T follicular helper cell (primary cell): ENCODE measurements around the gene MRPS35.
A peak's percentile ranks its signal among the peaks of the same experiment; 100 is the strongest.
"Not testable (repeated sequence)": the region's sequence is repeated elsewhere in the genome, so short reads cannot be mapped to it uniquely, and the experiment has no call there.

Experiments used
- DNase-seq: peaks from one replicate; pipeline ENCODE4 v3.0.0-alpha.2; 2020; ENCODE audit warnings: low read depth

The MRPS35 gene

DNA sequence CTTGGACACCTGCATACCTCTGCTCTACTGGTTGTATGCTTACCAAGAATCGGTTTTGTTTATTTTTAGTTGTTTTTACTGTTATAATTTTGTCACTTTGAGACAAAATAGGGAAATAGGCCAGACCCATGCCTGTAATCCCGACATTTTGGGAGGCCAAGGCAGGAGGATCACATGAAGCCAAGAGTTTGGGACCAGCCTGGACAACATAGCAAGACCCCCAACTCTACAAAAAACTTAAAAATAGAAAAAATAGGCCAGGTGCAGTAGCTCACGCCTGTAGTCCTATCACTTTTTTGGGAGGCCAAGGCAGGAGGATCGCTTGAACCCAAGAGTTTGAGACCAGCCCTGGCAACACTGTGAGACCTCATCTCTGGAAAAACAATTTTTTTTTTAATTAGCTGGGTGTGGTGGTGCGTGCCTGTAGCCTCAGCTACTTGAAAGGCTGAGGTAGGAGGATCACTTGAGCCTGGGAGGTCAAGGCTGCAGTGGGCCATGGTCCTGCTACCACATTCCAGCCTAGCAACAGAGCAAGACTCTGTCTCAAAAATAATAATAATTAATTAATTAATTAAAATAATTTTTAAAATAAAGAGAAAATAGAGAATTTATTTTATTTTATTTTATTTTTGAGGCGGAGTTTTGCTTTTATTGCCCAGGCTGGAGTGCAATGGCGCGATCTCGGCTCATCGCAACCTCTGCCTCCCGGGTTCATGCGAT, 1.3 kb upstream of the MRPS35 start:
- no peak for DNase-seq

DNA sequence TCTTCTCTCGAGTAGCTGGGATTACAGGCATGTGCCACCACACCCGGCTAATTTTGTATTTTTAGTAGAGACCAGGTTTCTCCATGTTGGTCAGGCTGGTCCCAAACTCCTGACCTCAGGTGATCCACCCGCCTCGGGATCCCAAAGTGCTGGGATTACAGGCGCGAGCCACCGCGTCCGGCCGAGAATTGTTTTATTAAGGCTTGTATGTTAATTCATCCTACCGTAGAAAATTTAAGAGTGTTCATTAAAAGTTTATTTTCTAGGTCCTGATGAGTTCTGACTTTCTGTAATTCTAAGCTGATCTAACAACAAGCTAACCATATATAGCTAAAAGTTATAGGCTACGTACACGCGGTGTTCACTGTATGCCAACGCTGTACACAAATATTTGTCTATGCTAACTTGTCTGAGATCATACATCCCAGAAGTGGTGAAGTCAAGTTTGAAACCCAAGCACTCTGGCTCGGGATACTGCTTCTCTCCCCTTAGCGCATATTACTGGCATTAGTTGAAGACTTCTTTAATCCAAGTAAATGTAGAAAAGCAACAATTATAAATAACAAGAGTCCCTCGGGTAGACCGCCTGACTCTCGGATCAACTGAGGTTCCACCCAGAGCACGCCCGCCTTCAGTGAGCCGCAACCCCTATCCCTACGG, 570 bp upstream of the MRPS35 start:
- DNase-seq, result no peak

DNA sequence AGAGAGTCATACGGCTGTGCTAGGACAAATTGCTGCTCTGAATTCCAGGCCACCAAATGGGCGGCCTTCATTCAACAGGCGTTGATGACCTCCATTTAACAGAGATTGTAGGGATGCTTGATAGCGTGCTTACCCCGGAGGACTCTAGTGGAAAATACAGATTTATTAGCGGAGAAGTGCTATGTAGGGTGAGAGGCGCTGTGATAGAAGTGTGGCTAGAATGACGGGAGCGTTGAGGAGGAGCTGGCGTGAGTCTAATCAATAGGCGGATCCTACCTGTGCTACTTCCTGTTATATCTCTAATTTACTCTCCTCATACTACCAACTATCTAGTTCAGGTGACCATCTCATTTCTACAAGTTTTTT, 668 bp downstream of the MRPS35 start:
- DNase-seq, result no peak

DNA sequence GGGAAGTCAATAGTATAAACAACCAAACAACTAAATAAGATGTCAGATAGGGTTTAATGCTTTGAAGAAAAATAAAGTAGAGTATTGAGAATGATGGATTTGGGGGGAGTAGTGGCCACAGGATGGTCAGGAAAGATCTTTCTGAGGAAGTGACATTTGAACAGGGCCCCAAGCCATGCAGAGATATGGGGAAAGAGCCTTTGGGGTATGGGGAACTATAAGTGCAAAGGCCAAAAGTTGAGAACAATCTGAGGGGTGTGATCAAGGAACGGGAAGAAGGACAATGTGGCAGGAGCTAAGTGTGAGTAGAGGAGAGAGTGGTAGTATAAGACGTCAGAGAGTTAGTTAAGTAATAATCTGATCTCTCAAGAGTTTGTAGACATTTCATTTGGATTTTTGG, 1.3 kb downstream of the MRPS35 start:
- DNase-seq, result no peak

DNA sequence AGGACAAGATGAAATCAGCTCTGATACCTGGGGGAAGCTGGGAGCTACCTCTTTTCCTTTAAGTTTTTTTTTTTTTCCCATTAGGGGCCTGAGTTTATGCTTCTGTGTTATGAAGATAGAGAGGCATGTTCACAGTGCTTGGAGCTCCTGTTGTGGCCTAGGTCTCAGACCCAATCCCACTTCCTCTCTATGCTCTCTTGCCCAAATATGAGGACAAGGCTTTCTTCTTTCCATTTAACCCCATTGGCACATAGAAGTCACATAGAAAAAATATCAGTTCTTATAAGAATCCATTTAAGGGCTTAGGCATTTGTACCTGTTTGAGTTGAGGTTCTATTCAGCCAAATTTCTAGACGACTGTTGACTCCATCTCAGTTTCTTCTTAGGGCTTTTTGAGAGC, 12.6 kb downstream of the MRPS35 start:
- no peak for DNase-seq

DNA sequence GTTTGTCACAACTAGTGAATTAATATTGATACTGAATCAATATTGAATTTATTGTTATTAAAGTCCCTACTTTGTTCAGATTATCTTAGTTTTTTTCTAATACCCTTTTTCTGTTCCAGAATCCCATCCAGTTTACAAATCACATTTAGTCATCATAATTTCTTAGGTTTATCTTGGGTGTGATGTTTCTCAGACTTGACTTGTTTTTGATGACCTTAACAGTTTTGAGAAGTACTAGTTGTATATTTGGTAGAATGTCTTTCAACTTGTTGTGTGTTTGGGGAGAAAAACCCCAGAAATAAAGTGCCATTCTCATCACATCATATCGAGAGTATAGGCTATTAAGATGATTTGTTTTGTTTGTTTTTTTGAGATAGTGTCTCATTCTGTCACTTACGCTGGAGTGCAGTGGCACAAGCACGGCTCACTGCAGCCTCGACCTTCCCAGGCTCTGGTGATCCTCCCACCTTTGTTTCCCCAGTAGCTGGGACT, 19.5 kb downstream of the MRPS35 start:
- DNase-seq, result no peak

DNA sequence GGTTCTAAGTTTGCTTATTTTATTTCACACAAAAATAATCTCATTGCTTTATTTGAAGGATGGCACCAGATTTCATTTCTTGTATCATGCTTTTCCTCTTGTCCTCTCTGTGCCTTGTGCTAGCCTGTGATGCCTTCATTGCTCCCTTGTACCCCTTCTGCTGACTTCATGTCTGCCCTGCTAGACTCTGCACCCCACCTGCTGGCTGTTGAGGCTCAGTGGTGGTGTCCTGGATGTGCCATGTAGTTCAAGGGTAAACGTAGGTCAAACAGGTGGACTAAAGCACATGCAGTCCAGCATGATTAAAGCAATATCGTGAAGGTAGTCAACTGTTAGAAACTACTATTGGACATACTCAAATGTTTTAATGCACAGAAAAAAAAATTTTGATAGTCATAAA, 21.6 kb downstream of the MRPS35 start:
- DNase-seq, result no peak

DNA sequence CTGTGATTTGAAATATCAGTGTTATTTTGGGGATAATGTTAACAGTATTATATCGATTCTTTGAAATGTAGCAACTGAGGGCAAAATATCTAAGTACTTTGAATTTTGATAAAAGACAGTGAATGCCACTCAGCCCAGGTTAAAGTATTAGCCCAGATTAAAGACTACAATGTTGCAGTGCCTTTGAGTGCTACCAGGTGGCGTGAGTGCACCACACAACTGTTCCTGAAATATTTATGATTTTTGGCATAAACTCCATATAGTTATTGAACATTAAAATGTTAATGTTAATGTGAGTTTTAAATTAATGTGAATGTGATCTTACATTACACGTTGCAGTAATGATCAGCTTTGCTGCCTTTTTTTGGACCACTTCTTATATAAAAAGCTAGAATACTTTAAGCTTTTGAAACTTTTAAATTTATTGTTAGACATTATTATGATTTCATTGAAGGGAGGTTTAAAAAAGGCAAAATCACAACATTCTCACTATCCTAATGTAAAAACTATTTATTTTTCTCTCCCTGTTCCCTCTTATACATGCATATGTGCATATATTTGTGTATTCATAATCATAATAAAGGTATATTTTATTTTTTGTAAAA, 22.5 kb downstream of the MRPS35 start:
- DNase-seq, result peak; percentile 11

DNA sequence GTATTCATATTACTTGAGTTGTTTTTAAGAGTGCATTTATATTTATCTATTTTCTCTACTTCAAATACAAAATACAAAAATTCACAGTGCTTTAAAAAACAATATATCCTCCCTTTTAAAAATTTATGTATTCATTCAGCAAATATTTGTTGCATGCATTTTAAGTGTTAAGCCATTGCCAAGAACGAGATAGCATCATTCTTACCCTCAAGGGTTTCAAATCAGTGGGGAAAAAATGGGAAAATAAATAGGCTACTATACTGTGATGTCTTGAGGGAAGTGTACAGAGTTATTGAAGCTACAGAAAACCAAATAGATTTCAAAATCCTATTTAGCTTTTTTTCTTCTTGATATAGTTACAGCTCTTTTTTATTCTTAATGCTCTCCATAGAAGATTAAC, 23.2 kb downstream of the MRPS35 start:
- no peak for DNase-seq

DNA sequence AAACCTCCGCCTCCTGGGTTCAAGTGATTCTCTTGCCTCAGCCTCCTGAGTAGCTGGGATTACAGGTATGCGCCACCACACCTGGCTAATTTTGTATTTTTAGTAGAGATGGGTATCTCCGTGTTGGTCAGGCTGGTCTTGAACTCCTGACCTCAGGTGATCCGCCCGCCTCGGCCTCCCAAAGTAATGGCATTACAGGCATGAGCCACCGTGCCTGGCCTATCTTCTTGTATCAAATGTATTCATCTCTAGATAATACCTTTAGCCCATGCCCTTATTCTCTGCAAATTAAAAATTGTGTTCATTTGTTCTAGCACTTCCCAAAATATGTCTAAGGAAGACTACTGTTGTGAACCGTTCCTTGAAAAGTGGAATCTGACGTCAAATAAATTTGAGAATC, 23.7 kb downstream of the MRPS35 start:
- DNase-seq, result not testable (repeated sequence)

DNA sequence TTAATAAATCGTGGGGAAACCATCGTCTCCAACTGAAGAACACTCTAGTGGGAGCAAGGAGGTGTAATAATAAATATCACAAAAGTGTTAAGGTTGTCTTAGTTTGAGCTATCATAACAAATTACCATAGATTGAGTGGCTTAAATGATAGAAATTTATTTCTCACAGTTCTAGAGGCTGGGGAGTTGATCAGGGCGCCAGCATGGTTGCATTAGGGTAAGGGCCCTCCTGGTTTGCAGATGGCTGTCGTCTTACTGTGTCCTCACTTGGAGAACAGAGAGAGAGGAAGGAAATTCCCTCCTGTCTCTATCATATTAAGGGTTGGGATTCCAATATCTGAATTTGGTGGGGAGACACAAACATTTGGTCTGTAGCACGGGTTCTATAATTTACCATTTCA, 33.0 kb downstream of the MRPS35 start:
- DNase-seq, result no peak

DNA sequence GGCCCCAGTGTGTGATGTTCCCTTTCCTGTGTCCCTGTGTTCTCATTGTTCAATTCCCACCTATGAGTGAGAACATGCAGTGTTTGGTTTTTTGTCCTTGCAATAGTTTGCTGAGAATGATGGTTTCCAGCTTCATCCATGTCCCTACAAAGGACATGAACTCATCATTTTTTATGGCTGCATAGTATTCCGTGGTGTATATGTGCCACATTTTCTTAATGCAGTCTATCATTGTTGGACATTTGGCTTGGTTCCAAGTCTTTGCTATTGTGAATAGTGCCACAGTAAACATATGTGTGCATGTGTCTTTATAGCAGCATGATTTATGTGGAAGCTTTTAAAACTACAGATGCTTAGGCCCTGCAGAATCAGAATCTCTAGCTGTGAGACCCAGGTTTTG, 35.1 kb downstream of the MRPS35 start:
- DNase-seq, result not testable (repeated sequence)

DNA sequence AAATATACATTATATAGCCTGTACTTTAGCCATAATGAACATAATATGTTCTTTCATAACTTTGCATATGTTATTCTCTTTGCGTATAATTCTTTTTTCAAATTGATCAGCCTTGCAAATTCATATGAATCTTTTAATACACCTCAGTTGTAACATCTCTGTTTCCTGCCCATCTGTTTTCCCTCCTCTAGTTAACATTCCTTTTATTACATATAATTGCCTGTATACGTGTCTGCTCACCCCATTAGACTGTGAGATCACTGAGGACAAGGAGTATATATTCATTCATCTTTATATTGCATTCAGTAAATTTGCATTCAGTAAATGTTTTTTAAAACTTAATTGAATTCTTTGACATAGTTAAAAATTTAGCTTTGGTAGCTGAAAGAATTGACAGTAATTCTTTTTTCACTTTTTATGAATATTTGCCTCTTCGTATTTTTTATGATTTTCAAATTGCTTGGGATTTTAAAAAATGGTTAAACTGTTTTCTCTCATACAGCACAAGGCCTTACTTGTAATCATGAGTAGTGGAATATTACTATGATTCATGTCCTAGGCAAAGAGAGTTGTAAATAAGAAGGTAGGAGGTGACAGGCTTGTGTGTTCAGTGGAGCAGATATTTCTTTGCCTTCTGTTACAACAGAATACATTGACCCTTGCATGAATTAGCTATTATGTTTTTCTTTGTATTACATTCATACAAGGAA, 36.6 kb downstream of the MRPS35 start:
- DNase-seq, result no peak

DNA sequence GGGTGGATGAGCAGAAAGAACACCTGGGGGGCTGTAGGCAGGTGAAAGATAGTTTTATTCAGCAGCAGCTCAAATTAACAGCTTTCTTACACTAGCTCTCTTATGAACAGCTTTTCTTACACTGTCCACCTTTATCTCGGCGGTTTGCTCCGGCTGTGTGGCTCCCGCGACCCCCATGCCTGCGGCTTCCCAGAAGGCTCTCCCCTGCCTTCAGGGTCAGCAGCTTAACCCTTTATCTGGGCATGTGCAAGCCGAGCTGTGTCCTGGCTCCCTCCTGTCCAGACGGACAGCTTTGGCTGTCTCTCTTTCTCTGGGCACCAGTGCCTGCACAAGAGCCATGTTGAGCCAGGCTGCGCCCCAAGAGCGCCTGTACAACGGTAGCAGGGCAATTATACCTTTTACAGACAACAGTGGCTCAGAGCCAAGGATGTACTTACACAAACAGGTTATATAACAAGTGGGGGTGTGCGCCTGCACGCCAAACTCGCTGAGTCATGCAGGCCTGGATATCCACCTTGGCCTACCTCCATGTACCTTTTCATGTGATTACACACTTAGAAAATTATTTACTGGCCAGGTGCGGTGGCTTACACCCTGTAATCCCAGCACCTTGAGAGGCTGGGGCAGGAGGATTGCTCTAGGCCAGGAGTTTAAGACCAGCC, 40.9 kb downstream of the MRPS35 start:
- DNase-seq, result no peak

DNA sequence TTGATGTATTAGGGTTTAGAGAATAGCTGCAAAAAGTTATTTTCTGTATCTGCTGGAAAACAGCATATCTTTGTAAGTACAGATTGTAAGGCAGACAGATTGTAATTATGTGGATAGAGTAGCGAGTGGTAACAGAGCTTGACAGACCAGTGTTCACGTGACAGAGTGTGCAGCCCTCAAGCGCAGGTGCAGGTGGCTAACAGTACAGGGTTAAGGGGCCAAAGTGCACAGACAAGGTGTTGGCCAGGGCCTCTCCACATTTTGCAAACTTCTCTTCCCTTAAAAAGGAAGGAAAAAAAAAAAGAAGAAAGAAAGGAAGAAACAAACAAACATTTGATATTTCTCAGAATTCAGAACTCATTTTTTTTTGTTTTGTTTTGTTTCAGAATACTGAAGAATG, 44.2 kb downstream of the MRPS35 start:
- DNase-seq, result no peak

DNA sequence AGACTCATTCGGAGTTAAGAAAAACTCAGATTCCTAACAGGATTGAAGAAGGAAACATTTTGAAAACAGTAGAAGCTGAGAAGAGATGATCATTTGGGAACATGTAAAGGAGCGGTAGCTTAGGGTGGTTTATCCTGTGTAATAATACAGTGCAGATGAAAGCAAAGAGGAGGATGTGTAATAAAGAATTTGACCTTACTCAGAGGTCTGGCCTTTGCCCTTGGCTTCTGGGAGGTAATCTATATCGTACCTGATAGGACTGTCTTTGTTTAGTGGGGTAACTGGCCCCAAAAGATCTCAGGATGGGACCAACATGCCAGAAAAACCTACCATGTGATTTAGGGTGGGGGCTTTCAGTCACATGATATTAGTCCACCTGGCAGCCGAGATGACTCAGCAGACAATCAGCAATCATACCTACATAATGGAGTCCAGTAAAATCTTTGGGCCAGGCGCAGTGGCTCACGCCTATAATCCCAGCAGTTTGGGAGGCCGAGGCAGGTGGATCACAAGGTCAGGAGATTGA, 46.1 kb downstream of the MRPS35 start:
- no peak for DNase-seq

DNA sequence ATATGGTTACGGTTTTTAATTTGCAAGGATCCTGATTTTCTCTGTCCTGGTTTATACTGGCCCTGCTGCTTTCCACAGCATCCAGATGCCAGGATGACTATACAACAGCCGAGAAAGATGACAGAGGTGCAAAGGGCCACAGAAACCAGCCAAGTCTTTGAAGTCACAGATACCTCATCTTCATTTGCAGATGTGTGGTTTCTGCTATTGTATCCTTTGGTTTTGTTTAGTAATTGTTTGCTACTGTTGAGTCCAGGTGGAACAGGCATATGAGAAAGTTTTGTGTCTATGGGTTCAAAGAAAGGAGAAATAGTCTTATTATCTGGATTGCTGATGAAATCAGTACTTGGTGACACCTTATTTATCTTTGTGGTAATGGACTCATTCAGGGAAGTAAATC, 52.1 kb downstream of the MRPS35 start:
- DNase-seq, result no peak

DNA sequence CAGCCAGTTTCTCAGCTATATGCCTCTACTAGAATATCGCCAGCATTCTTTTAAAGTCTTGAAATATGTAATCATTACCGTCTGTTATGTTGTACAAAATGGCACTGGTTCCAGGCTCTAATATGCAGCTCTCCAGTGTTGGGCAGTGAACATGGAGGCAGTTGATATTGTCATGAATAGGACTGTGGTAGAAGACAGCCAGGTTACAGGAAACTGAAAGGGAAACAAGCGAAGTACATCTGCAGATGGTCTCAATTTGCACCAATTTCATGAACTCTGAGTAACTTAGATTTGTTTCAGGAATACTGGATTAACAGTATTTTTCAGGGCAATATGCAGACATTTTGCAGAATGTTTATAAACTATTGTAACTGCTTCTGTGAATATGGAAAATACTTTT, 56.0 kb downstream of the MRPS35 start:
- no peak for DNase-seq

DNA sequence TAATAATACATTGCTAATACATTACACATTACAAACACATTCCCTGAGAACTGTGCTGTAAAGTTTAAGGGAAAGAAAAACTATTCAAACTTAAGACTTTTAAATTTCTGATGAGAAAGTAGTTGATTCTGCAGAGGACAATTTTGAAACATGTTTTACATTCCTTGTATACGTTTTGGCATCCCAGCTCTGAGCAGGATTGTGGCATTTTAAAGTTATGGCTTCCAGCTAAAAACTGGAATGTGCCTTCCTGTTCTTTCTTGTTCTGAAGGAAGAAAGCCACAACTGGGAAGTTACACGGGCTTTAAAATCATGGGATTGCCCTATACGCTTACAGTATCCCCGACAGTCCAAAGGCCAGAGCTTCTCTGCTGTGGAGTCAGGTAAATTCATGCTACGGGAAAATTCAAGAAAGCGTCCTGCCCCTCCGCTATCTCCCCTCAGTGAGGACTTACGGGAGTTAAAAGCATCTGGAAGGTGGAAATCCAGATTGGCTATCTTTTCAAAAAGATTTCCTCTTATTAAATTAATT, 58.6 kb downstream of the MRPS35 start:
- no peak for DNase-seq

DNA sequence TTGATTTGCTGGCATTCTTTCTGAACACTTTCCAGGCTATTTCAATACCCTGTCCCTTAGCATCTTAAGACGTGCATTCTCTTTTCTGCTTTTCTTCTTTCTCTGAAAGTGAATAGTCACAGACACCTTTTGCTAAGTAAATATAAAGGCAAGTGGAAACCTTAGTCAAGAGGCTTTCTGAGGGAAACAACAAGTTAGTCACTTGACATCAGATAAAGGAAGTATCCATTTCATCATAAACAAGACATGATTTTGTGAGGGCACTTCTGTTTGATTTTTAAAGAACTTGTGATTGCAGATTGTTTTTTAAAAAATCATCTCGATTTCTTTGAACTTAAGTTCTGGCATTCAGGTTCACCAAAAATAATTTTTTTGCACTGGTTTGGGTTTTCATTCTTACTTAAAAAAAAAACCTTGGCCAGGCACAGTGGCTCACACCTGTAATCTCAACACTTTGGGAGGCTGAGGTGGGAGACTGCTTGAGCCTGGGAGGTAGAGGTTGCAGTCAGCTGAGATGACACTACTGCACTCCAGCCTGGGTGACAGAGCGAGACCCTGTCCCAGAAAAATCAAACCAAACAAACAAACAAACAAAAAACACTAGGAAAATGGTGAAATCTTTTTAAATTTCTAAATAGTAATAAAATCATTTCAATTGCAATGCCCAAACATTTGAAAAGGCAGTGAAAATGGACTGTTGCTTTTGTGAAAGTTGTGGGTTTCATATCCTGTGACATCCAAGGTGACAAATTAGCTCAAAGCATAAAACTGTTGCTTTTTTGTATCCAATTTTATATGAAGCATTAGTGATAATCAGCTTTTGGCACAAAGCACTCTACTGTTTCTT, 61.1 kb downstream of the MRPS35 start:
- DNase-seq, result no peak
